Activated CD4-positive, alpha-beta T cell treated with anti-CD3 and anti-CD28 coated beads for 24 hours (primary cell): ENCODE measurements around the gene FLT1.

Experiments used
- DNase-seq, 2 donors: peaks; one replicate each; pipeline ENCODE4 v3.0.0-alpha.2; 2020; ENCODE audit warnings: low read depth in 2 of 2

FLT1 gene

GRCh38 chr13:28528848-28529247, 33.9 kb upstream of the FLT1 start:
- DNase-seq: no peak

GRCh38 chr13:28528388-28528787, 33.5 kb upstream of the FLT1 start:
- no peak for DNase-seq

GRCh38 chr13:28527629-28528028, 32.7 kb upstream of the FLT1 start:
- DNase-seq: no peak

- DNase-seq: no peak
Observed at GRCh38 chr13:28526876-28527275, 31.9 kb upstream of the FLT1 start.

- no peak for DNase-seq
Observed at GRCh38 chr13:28522871-28523270, 27.9 kb upstream of the FLT1 start.

- no peak for DNase-seq
Observed at GRCh38 chr13:28513745-28514144, 18.8 kb upstream of the FLT1 start.

GRCh38 chr13:28510542-28510941, 15.6 kb upstream of the FLT1 start:
- no peak for DNase-seq

- DNase-seq: no peak
Observed at GRCh38 chr13:28510066-28510465, 15.1 kb upstream of the FLT1 start.

GRCh38 chr13:28505543-28506135, 10.7 kb upstream of the FLT1 start:
- DNase-seq: no peak

- no peak for DNase-seq
Observed at GRCh38 chr13:28503182-28503967, 8.4 kb upstream of the FLT1 start.

- DNase-seq: no peak
Observed at GRCh38 chr13:28501547-28501946, 6.6 kb upstream of the FLT1 start.

- no peak for DNase-seq
Observed at GRCh38 chr13:28499609-28500008, 4.7 kb upstream of the FLT1 start.

GRCh38 chr13:28498481-28499115, 3.7 kb upstream of the FLT1 start:
- no peak for DNase-seq

- no peak for DNase-seq
Observed at GRCh38 chr13:28497143-28497876, 2.4 kb upstream of the FLT1 start.

GRCh38 chr13:28496188-28496564, 1.2 kb upstream of the FLT1 start:
- DNase-seq: no peak

- no peak for DNase-seq
Observed at GRCh38 chr13:28495538-28496187, 735 bp upstream of the FLT1 start.

- no peak for DNase-seq
Observed at GRCh38 chr13:28494504-28494777, 487 bp downstream of the FLT1 start.

GRCh38 chr13:28493740-28494503, 1.0 kb downstream of the FLT1 start:
- no peak for DNase-seq

- peak in 1 of 2 donors; percentile 16 for DNase-seq
Observed at GRCh38 chr13:28492569-28493367, 2.2 kb downstream of the FLT1 start.

- DNase-seq: no peak
Observed at GRCh38 chr13:28490061-28490460, 4.9 kb downstream of the FLT1 start.

GRCh38 chr13:28489524-28489931, 5.4 kb downstream of the FLT1 start:
- no peak for DNase-seq
